Mucosa of rectum (tissue), 2 donors: ENCODE results near the gene RGL1.

Experiments
- H3K27ac ChIP-seq, 2 donors: one replicate each; pipeline ENCODE4 v1.7.0; 2013; ENCODE audit warnings: inconsistent platforms in 2 of 2, low read depth in 2 of 2, low read length in 2 of 2
- H3K27me3 ChIP-seq, 2 donors: one replicate each; pipeline ENCODE4 v1.7.0; 2013; ENCODE audit warnings: low read length in 2 of 2; ENCODE audit not compliant: control insufficient read depth in 2 of 2, insufficient read depth in 2 of 2
- H3K36me3 ChIP-seq, 2 donors: one replicate each; pipeline ENCODE4 v1.7.0; 2013; ENCODE audit warnings: low read length in 2 of 2; ENCODE audit not compliant: control insufficient read depth in 2 of 2, insufficient read depth in 2 of 2
- H3K4me1 ChIP-seq, 2 donors: one replicate each; pipeline ENCODE4 v1.7.0; 2013; ENCODE audit warnings: low read length in 2 of 2, mild to moderate bottlenecking in 1 of 2; ENCODE audit not compliant: control insufficient read depth in 2 of 2, insufficient read depth in 2 of 2
- H3K4me3 ChIP-seq, 2 donors: one replicate each; pipeline ENCODE4 v1.7.0; 2013; ENCODE audit warnings: low read length in 2 of 2
- H3K9ac ChIP-seq, 2 donors: one replicate each; pipeline ENCODE4 v1.7.0; 2013; ENCODE audit warnings: low read length in 2 of 2, low read depth in 1 of 2, mild to moderate bottlenecking in 1 of 2
- H3K9me3 ChIP-seq, 2 donors: one replicate each; pipeline ENCODE4 v1.7.0; 2013; ENCODE audit warnings: low read length in 2 of 2; ENCODE audit not compliant: control insufficient read depth in 2 of 2
- donor health status: healthy.
- donor health status: Normal muscosa, but diverticular disease.

Gene RGL1

DNA sequence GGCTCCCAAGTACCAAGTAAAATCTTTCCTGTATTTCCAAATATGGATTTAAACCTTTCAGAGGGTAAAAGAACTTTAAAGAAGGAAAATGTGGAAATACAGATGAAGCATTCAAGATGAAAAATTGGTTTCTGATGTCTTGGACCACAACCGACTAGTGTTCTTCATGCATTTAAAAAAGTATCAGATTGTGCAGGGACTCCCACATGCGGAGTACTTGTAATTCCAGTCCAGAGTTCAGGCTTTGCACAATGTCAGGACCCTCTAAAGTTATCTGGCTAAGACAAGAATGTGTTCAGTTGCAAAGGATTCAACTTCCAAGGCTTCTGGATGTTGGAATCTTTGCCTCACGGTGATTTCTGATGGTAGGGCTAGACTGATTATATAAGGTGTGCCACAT lies 66.7 kb downstream of the RGL1 start:
- H3K27ac ChIP-seq = peak overlapping the region in 1 of 2 donors; percentile 5
- H3K27me3 ChIP-seq = no peaks in the 10 kb centered on the region
- no peaks in the 10 kb centered on the region for H3K4me1 ChIP-seq
- no peaks in the 10 kb centered on the region for H3K36me3 ChIP-seq
- no peaks in the 10 kb centered on the region for H3K9me3 ChIP-seq
- H3K4me3 ChIP-seq = no peak overlapping the region
- H3K9ac ChIP-seq = no peak overlapping the region

DNA sequence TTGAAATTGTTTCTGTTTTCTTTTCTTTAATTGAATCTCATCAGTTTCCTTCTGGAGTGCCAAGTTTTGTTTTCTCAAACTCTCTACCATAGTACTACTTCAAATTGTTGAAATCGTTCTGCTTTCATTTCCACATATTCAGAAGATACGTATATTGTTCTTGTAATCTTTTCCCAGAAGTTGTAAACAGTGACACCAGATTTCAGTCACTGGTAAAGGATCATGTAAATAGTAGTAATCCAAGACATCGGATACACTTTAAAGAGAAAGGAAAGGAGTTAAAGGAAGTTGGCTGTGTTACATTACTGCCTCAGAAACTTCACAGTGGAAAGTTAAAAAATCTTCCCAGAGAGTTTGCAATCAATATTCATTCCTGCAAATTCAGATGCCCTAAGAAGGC lies 67.5 kb downstream of the RGL1 start:
- H3K27ac ChIP-seq = no peak overlapping the region
- no peaks in the 10 kb centered on the region for H3K4me1 ChIP-seq
- H3K9ac ChIP-seq = no peak overlapping the region
- no peaks in the 10 kb centered on the region for H3K36me3 ChIP-seq
- H3K4me3 ChIP-seq = no peak overlapping the region
- no peaks in the 10 kb centered on the region for H3K27me3 ChIP-seq
- H3K9me3 ChIP-seq = no peaks in the 10 kb centered on the region

DNA sequence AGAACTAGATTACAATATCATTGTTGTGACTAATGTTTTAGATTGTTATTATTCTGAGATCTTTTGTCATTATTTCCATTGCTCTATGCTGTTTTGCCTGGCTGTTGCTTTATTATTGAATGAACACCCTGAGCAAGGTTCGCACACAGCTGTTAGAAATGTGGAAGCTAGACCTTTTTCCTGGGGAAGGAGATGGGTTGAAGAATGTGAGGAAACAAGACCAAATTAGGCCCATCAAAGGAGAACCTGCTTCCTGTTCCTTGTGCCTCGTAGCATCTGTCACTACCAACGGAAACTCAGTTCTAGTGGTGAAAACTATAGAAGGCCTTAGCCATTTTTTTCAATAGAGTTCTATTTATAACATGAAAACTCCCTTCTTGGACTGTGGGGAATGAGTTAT lies 68.7 kb downstream of the RGL1 start:
- Histone ChIP-seq H3K27me3 (no peaks in the 10 kb centered on the region), H3K27ac (peak overlapping the region in 1 of 2 donors; percentile 20), H3K9me3 (no peaks in the 10 kb centered on the region), H3K4me1 (no peaks in the 10 kb centered on the region), H3K9ac (no peak overlapping the region), H3K36me3 (no peaks in the 10 kb centered on the region), H3K4me3 (no peak overlapping the region)

DNA sequence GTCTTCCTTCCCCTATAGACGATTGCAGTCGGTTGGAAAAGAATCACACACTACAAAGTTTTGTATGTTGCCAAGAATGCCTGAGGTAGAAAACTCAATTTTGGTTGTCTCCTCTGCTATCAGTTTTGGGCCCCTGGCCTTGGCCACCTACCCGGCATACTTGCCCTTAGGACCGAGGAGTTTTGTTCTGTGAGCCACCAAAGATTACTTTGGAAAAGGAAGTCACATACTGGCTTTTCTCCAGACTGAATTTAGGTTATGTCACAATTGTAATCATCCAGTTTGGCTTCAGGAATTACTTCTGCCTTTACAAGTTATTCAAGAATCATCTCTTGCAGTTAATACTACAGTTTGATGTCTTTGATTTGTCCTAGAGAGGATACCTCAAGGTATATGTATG lies 71.4 kb downstream of the RGL1 start:
- Histone ChIP-seq H3K27me3 (no peaks in the 10 kb centered on the region), H3K9me3 (no peaks in the 10 kb centered on the region), H3K36me3 (no peaks in the 10 kb centered on the region), H3K27ac (no peak overlapping the region), H3K4me1 (no peaks in the 10 kb centered on the region), H3K9ac (no peak overlapping the region), H3K4me3 (no peak overlapping the region)

DNA sequence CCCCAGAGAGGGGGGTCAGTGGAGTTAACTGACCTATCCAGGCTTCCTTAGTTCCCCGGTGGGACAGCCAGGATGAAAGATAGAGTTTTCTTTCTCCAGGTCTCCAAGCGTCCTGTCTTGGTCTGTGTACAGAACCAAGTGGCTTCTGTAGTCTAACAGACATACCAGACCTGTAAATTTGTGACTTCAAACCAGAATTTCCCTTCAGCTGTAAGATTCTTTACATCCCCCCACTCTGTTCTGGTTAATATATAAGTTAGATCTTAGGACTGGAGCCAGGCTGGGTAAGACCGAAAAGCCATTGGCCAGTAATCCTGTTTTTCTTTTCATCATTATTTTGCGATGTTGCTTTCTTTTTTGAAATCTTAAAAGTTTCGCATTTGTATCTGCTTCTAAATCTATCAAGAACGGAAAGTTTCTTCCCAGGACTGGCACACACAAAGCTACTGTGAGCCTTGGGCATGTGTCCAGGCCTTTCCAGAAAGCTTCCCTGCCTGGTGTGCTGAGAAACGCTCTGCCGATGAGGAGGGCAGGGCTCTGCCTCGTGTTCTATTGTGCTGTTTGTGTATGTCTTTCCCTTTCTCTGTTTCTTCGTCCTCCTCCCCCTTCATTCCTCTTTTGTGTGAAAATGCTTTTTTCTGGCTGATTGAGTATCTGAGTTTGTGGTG lies 72.3 kb downstream of the RGL1 start:
- Histone ChIP-seq H3K9me3 (no peaks in the 10 kb centered on the region), H3K27me3 (no peaks in the 10 kb centered on the region), H3K4me1 (no peaks in the 10 kb centered on the region), H3K27ac (peak overlapping the region; percentile 3 to 26), H3K4me3 (peak overlapping the region in 1 of 2 donors; percentile 29), H3K36me3 (no peaks in the 10 kb centered on the region), H3K9ac (no peak overlapping the region)

DNA sequence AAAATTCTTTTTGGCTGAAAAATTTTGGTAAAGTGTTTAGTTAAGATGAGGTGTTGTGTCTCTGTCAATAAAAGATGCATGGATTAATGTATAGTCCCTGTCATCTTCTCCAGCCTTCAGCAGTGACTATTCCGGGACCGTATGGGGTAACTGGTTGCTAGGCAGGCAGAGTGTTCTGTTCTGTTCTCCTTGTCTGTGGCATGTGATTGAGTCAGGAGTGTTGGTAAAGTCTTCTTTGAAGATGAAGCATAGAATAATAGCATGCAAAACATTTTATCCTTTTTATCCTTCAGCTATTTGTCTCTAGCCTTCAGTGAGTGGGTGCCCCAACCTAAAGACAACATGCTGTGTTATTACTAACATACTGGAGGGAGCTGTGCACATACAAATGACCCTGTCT lies 74.6 kb downstream of the RGL1 start:
- H3K27me3 ChIP-seq = no peaks in the 10 kb centered on the region
- H3K4me3 ChIP-seq = no peak overlapping the region
- H3K4me1 ChIP-seq = no peaks in the 10 kb centered on the region
- no peaks in the 10 kb centered on the region for H3K36me3 ChIP-seq
- no peaks in the 10 kb centered on the region for H3K9me3 ChIP-seq
- no peak overlapping the region for H3K9ac ChIP-seq
- no peak overlapping the region for H3K27ac ChIP-seq

DNA sequence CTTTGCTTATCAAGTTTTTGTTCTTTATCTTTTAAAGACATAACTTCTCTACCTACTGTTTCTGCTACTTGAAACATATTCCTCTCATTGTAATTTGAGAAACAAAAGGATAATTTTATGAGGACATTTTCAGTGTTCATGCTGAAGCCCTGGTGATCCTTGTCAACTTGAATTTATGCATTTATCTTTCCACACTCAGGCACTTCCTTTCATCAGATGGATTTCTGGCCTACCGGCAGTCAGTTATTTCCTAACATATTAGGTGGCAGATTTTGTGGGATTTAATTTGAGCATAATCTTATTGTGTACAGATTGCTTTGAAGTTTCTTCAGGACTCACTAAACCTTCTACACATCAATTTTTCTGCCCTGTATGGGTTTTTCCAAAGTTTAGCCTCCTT lies 75.0 kb downstream of the RGL1 start:
- Histone ChIP-seq H3K9me3 (no peaks in the 10 kb centered on the region), H3K36me3 (no peaks in the 10 kb centered on the region), H3K4me1 (no peaks in the 10 kb centered on the region), H3K27ac (no peak overlapping the region), H3K9ac (no peak overlapping the region), H3K27me3 (no peaks in the 10 kb centered on the region), H3K4me3 (no peak overlapping the region)

DNA sequence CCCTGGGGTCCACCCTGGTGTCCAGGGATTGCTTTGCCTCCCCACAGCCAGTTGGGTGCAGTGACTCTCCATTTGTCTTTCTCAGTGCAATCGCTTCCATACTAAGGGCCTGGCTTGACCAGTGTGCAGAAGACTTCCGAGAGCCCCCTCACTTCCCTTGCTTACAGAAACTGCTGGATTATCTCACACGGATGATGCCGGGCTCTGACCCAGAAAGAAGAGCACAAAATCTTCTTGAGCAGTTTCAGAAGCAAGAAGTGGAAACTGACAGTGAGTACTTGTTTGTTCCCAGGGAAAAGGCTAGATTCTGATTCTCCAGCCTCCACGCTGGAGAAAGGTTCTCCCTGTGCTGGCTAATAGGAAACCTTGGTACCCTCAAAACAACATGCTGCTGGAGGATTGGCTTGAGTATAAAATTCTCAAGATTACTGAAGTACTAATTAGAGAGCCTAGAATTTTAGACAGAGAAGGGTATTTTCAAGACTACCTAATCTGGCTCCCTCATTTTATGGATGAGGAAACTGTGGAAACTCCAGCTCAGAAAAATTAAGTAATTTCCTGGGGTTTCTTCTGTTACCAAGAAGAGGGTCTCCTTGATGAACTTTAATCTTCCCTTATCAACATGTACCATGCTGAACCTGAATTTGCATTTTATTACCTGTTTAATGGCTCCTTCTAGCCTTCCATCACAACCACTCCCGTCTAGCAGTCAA lies 75.8 kb downstream of the RGL1 start:
- H3K4me3 ChIP-seq = no peak overlapping the region
- peaks cover 3 to 4% of the 10 kb centered on the region in 2 donors for H3K36me3 ChIP-seq
- no peaks in the 10 kb centered on the region for H3K27me3 ChIP-seq
- no peaks in the 10 kb centered on the region for H3K9me3 ChIP-seq
- H3K4me1 ChIP-seq = no peaks in the 10 kb centered on the region
- no peak overlapping the region for H3K9ac ChIP-seq
- peak overlapping the region in 1 of 2 donors; percentile 11 for H3K27ac ChIP-seq

DNA sequence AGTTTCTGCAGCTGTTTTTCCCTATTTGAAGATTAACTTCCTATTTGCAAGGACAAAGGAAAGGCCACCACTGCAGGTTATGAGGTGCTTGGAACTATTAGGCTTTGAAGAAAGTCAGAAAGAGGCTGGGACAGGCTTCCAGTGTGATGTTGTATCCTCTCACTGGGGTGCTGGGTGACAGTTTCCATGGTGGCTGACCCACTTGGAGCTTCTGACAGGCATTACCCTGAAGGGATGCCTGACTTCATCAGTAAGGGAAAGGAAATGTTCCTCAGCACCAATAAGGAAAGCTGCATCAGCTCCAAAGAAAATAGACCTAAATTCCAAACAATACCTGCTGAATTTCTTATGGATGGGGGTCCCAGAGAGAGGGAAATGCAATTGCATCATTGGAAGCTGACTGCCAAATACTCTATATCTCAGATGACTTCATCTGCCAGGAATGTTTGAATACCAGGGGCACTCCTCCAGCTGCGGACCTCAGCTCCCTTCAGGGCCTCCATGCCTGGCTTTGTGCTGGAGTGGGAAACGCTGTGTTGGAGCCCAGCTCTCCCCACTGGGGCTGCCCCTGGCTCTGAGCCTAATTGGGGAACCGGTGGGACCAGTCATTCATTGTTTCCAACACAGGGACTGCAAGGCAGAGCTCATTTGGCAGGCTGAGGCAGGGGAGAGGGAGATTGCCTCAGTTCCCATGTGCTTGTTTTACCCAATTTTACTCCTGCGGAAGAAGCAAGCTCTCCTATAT lies 76.6 kb downstream of the RGL1 start:
- H3K4me1 ChIP-seq = no peaks in the 10 kb centered on the region
- no peak overlapping the region for H3K27ac ChIP-seq
- H3K9ac ChIP-seq = no peak overlapping the region

More for the DNA sequence above, 76.6 kb downstream of the RGL1 start:
- Histone ChIP-seq H3K36me3 (peaks cover 3 to 4% of the 10 kb centered on the region in 2 donors), H3K27me3 (no peaks in the 10 kb centered on the region), H3K9me3 (no peaks in the 10 kb centered on the region), H3K4me3 (no peak overlapping the region)
